ENCODE data around the gene GHDC. TPM values are rescaled to one million over a fixed set of nuclear protein-coding genes. Genes with fewer than 3 reads are reported as not detected.

Gene GHDC
- total RNA-seq, 2 experiments from 2014 or later, result 6.8 to 8.3 TPM

- ATAC-seq (ENCODE audit: poor library complexity), result no peak
- TF ChIP-seq CTCF (IDR thresholded peaks at IDR 0.05), result no peak
- intact Hi-C loops (cut with DNase I, micrococcal nuclease), result no loop called here
- Mint-ChIP-seq H3K9me3 (no peaks in the 10 kb centered on the region), H3K27ac (peak overlapping the region; percentile 74), H3K4me3 (no peak overlapping the region), H3K27me3 (no peaks in the 10 kb centered on the region), H3K36me3 (ENCODE audit: low read depth) (peaks cover 13% of the 10 kb centered on the region), H3K4me1 (ENCODE audit: low read depth) (peaks cover 39% of the 10 kb centered on the region)
- H3K9me3 ChIP-seq (ENCODE audit: control insufficient read depth in 1 of 2, insufficient read depth in 1 of 2, low read length in 2 of 2), result no peaks in the 10 kb centered on the region
- peaks cover 14% of the 10 kb centered on the region for H3K4me1 ChIP-seq (ENCODE audit: insufficient read depth, low read length)
- ChIA-PET CTCF (interaction anchor here (4.4 kb wide), 1 partner anchor 12 kb away, joined by 18 read pairs; no protein-coding TSS in a partner anchor), POLR2A (no interaction called here)
- H3K36me3 ChIP-seq (ENCODE audit: insufficient read depth, low read length), result peaks cover 18% of the 10 kb centered on the region
- H3K4me3 ChIP-seq (ENCODE audit: low read length), result no peak overlapping the region
- H3K27ac ChIP-seq (ENCODE audit: low read depth in 1 of 2, low read length in 2 of 2), result no peak overlapping the region
- H3K27me3 ChIP-seq (ENCODE audit: control insufficient read depth in 1 of 2, insufficient read depth in 2 of 2, low read length in 2 of 2), result no peaks in the 10 kb centered on the region
- no peak for DNase-seq
These were observed 39.7 kb upstream of the GHDC start for GRCh38 chr17:42233994-42234393.

GRCh38 chr17:42233156-42233555 is 38.9 kb upstream of the GHDC start:
- POLR2A ChIA-PET, result interaction anchor here (0.7 to 1.3 kb wide), 3 partner anchors 16 to 52 kb away, joined by 3 read pairs; no protein-coding TSS in a partner anchor
- peaks cover 39% of the 10 kb centered on the region for H3K4me1 Mint-ChIP-seq (ENCODE audit: low read depth)
- no peak for ATAC-seq (ENCODE audit: poor library complexity)
- Histone ChIP-seq H3K4me1 (ENCODE audit: insufficient read depth, low read length) (peaks cover 10% of the 10 kb centered on the region), H3K4me3 (ENCODE audit: low read length) (no peak overlapping the region), H3K27me3 (ENCODE audit: control insufficient read depth in 1 of 2, insufficient read depth in 2 of 2, low read length in 2 of 2) (no peaks in the 10 kb centered on the region), H3K27ac (ENCODE audit: low read depth in 1 of 2, low read length in 2 of 2) (no peak overlapping the region), H3K36me3 (ENCODE audit: insufficient read depth, low read length) (peaks cover 22% of the 10 kb centered on the region), H3K9me3 (ENCODE audit: control insufficient read depth in 1 of 2, insufficient read depth in 1 of 2, low read length in 2 of 2) (no peaks in the 10 kb centered on the region)
- CTCF ChIA-PET, result interaction anchor here (2.9 kb wide), 1 partner anchor 11 kb away, joined by 10 read pairs; no protein-coding TSS in a partner anchor
- DNase-seq, result no peak
- intact Hi-C loops (cut with DNase I, micrococcal nuclease), result no loop called here
- TF ChIP-seq CTCF (IDR thresholded peaks at IDR 0.05), result no peak
- no peak overlapping the region for H3K4me3 Mint-ChIP-seq
- peak overlapping the region; percentile 74 for H3K27ac Mint-ChIP-seq
- no peaks in the 10 kb centered on the region for H3K27me3 Mint-ChIP-seq
- peaks cover 21% of the 10 kb centered on the region for H3K36me3 Mint-ChIP-seq (ENCODE audit: low read depth)
- no peaks in the 10 kb centered on the region for H3K9me3 Mint-ChIP-seq

GRCh38 chr17:42230225-42230624 is 35.9 kb upstream of the GHDC start:
- Mint-ChIP-seq H3K4me3 (no peak overlapping the region), H3K27ac (peak overlapping the region; percentile 64), H3K27me3 (no peaks in the 10 kb centered on the region), H3K4me1 (ENCODE audit: low read depth) (peaks cover 25% of the 10 kb centered on the region), H3K9me3 (no peaks in the 10 kb centered on the region), H3K36me3 (ENCODE audit: low read depth) (peaks cover 45% of the 10 kb centered on the region)
- Histone ChIP-seq H3K27me3 (ENCODE audit: control insufficient read depth in 1 of 2, insufficient read depth in 2 of 2, low read length in 2 of 2) (no peaks in the 10 kb centered on the region), H3K4me3 (ENCODE audit: low read length) (no peak overlapping the region), H3K36me3 (ENCODE audit: insufficient read depth, low read length) (peaks cover 46% of the 10 kb centered on the region), H3K9me3 (ENCODE audit: control insufficient read depth in 1 of 2, insufficient read depth in 1 of 2, low read length in 2 of 2) (no peaks in the 10 kb centered on the region), H3K4me1 (ENCODE audit: insufficient read depth, low read length) (peaks cover 7% of the 10 kb centered on the region), H3K27ac (ENCODE audit: low read depth in 1 of 2, low read length in 2 of 2) (no peak overlapping the region)
- ATAC-seq (ENCODE audit: poor library complexity) (no peak), DNase-seq (no peak)
- POLR2A ChIA-PET, result interaction anchor here (1.8 kb wide), 1 partner anchor 18 kb away, joined by 8 read pairs; no protein-coding TSS in a partner anchor
- no peak for TF ChIP-seq CTCF (IDR thresholded peaks at IDR 0.05)
- CTCF ChIA-PET, result interaction anchor here (0.7 to 1.5 kb wide), 3 partner anchors 17 to 230 kb away, joined by 3 to 6 read pairs (median 3); no protein-coding TSS in a partner anchor
- intact Hi-C loops (cut with DNase I, micrococcal nuclease), result no loop called here

Data from CD4-positive, alpha-beta T cell (primary cell).